ENCODE results near the gene NIPAL3.

GRCh38 chr1:24455272-24455671 lies 39.7 kb downstream of the NIPAL3 start:
- TF ChIP-seq CTCF (IDR thresholded peaks at IDR 0.05) (no peak), EP300 (IDR thresholded peaks at IDR 0.05; ENCODE audit: low read depth) (no peak), POLR2AphosphoS5 (IDR thresholded peaks at IDR 0.05) (no peak)
